Cardiac septum (tissue), 1 donor: ENCODE data around the gene RALGPS1. TPM values are rescaled to one million over a fixed set of nuclear protein-coding genes. Genes with fewer than 3 reads are reported as not detected.

ENCODE experiments used
- DNase-seq: peaks from one replicate; pipeline ENCODE4 v3.0.0-alpha.2; 2020; ENCODE audit warnings: low spot score
- intact Hi-C: fragments of 100-400 bp; cut with DNase I; formaldehyde crosslinking; loops from one replicate; pipeline ENCODE4 v1.14.0; 2022
- total RNA-seq: library from RNA; stranded (reverse); fragmentation: NEBNext Ultra II Directional; extraction: Animal tissue kit (Norgen Biotek cat#: 25700); gene quantifications from one replicate; pipeline ENCODE4 v1.2.1, GENCODE V29; 2021
- donor health status: DM: no; HTN: no; CAD: no.

RALGPS1 gene
- total RNA-seq, 1 donor from 2014 or later, result 21.8 TPM

DNA sequence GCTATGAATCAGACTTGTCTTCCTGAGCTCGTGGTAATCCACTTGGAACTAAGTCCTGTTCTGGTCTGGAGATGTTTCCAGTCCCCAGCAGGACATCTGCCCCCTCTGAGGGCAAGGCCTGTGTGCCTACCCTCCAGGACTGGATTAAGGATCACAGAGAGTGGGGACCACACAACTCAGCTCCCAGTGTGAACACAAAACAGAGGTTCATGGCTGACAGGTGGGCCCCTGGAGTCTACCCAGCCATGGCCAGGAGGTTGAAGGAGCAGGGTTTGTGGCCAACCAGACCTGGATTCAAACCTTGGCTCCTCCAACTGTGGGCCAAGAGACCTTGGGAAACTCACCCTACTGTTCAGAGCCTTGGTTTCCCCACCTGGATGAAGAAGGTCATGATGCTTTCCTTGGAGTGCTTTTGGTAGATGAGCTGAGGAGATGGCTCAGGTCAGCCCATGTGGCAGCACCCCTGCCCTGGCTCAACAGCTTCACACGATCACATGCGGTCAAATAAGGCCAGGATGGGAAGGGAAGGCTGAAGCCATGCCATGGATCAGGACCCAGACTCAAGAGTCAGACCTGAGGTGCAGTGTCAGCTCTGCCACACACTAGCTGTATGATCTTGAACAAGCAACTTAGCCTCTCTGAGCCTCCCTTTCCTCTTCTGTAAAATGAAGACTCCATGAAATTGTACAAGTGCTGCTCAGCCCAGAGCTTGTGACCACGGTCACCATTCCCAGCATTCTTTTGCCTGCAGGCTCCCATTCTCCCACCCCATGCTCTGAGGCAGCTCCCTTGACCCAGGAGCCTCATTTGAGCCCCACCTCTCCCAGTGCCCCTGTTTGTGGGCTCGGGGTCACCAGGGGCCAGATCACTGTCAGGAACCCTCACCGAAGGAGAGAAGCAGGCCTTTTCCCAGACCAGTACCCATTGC, 235.1 kb downstream of the RALGPS1 start:
- no peak for DNase-seq

DNA sequence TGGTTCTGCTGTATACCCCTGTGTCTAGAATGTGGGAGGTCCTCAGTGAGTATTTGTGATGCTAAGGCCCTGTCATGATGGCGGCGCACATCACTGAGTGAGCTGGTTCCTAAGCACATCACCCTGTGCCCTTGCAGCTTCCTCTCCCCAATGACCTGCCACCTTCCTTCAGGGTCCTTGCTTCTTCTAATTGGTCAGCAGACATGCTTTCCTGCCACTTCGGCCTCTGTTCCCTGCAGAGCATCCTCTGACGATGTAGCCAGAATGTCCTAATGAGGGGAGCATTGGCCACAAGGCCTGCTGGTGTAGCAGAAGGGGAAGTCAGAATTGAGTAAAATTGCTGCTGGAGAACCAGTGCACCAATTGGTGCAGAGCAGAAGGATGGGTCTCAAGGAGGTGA, 238.9 kb downstream of the RALGPS1 start:
- intact Hi-C loops, result no loop called here
- DNase-seq, result no peak

More for the DNA sequence above, 235.1 kb downstream of the RALGPS1 start:
- intact Hi-C loops, result no loop called here

DNA sequence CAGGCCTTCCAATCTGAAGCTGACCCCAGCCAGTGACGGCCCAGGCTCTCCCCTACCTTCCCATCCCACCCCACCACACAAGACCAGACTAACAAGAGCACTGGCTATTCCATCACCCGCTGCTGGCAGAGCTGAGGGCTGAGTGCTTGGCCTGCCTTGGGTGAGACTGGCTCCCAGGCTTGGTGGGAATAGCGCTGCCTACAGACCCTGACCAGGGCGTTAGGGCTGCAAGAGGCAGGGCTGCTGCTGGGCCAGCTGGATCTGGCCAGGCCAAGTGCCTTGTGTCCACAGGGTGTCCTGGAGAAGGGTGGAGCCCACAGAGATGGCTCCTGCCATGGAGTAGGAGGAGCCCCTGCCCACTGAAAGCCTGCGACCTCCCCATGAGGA, 239.4 kb downstream of the RALGPS1 start:
- DNase-seq, result no peak

DNA sequence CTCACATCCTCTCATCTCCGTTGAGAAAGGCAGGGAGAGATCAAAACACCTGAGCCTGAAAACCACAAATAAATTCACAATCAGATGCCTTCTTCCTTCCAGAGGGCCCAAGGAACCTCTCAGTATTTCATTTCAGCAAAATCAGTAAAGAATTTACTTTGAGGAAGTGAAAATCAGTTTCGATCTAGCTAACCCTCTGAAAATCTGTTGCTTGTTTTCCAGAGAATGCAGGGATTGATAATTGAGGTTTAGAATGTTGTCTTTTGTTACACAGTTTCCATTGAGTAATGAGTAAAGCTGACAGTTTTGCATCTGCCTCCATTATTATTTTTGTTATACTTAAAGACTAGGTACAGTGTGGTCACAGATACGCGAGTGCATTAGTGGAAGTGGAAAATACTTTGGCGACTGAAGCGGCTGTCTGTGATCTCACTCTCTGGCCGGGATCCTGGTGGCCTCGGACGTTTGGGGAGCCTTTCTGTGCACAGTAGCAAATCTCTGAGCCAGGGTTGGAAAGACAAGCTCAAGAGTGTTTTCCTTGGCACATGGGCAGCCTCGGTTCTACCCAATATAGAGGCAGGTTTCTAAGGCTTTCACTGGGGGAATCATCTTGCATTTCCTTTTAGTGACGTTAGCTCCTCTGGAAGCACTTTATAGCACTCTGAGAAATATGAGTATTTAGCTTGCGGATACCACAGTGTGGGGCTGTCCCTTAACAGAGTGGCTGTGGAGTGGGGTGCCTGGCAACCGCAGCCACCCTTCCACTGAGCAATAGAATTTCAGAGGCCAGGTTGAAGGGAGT, 240.0 kb downstream of the RALGPS1 start:
- intact Hi-C loops, result loop anchor here (2.0 kb wide), 1 partner anchor 132 kb away; no protein-coding TSS in a partner anchor
- DNase-seq, result no peak

More for the DNA sequence above, 239.4 kb downstream of the RALGPS1 start:
- intact Hi-C loops, result loop anchor here (2.0 kb wide), 1 partner anchor 131 kb away; no protein-coding TSS in a partner anchor

DNA sequence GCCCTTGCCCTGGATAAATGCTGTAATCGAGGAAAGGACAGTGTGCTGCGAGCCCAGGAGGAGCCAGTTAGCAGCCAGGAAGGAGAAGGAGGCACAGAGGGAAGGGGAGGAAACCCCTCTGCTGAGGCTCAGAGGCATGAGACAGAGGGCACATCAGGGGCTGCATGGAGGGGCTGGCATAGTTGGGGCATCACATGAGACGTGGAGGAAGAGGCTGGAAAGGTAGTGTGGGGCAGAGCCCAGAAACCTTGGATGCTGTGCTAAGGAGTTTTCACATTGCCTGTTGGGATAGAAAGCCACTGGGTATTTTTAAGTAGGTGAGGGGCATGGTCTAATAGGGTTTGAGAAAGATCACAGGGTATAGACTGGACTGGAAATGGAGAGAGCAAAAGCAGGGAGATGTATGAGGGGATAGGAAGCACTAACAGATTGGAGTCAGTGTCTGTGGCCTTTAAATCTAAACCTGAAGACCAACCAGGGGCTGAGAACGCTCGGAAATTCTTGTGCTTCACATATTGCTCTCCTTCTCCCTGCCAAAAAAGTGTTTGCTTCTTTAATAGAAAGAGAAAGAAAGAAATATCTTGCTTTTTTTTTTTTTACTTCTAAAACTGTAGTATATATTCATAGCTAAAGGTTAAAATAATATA, 240.9 kb downstream of the RALGPS1 start:
- no peak for DNase-seq
- intact Hi-C loops, result loop anchor here (2.0 kb wide), 1 partner anchor 133 kb away; no protein-coding TSS in a partner anchor

DNA sequence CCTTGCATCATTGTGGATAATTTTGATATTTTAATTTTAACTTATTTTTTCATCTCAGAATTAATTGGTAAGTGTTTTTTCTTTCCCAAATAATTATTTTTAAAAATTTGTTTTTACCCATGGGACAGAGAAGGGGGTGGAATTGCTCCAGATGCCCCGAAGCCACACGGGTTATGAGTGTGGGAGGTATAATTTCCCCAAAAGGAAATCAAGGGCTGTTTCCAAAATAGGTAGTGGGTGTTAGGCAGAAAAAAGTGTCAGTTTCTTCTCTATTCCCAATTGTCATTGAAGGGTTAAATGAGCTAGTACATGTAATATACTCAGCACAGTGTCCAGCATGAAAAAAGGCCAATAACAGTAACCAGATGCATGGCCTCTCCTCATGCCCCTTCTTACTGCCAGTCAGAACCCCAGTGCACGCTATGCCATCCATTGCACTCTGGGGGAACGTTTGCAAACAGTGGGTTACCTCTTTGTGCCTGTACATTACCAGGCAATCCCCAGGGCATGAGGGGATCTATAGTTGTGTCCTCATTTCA, 244.3 kb downstream of the RALGPS1 start:
- intact Hi-C loops, result no loop called here
- DNase-seq, result no peak

DNA sequence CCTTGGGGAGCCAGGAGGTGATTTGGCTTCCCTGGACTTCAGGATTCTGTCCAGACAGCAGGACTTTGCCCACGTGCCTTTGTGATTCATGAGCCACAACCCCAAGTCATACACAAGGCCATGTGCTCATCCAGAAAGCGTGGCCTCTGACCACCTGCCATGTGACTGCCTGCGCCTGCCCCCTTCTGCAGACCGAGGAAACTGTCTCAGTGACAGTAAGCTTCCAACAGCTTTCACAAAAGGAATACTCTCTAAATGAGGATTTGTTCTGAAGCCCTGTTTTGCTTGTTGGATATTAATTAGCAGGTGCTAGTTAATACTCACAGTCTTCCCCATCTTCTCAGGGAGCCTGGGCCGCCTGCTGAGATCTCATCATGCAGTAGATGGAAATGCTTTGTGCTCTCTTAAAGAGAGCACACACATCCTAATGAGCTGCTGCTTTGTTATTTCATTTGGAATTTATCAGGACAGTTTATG, 244.8 kb downstream of the RALGPS1 start:
- intact Hi-C loops, result no loop called here
- peak; percentile 41 for DNase-seq

DNA sequence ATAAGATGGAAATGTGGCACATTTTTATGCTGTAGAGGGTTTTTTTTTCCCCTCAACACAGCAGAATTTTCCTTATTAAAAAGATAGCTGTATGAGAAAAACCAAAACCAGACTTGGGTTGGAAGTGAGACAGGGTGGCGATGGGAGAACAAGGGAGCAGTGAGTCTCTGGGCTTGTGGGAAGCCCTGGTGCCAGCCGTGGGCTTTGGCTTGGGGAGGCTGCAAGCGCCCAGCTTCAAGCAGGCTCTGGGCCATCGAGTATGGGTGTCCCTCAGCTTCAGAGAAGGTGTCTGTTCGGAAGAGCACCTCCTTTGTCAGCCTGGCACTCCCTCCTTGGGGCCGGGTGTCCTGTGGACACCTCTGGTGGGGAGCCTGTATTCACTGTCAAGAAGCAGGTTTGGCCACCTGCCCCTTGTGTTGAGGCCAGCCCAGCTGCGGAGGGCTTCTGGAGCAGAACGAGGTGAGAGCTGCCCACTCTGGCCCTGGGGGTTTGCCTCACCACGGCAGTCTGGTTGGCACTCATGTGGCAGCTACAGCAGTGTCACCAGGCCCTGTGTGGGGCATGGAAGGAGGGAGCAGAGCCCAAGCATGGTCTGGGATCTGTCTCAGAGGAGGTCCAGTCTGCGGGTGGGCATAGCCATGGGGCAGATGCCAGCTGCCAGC, 245.5 kb downstream of the RALGPS1 start:
- intact Hi-C loops, result no loop called here
- DNase-seq, result peak; percentile 71

DNA sequence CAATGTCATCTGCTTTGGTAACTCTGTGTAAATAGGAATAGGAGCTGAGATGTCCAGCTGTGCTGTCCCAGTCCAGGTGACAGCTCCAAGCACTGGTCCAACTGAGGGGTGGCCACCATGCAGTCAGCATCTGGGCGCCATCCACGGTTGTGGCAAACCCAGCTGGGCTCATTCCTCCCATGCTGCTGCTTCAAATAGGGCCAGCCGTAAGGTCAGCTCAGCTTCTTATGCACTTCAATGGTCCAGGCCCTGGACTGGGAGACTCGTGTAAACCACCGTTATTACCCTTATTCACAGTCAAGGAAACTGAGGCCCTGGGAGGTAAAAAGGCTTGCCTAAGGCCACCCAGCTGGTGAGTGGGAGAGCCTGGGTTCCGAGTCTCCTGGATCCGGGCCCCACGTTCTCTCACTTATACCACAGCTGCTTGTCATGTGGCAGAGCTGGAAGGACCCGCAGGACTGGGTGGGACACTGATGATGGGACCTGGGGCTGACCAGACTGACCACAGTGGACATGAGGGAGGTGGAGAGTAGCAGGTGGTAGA, 246.6 kb downstream of the RALGPS1 start:
- DNase-seq, result peak; percentile 67
- intact Hi-C loops, result no loop called here

DNA sequence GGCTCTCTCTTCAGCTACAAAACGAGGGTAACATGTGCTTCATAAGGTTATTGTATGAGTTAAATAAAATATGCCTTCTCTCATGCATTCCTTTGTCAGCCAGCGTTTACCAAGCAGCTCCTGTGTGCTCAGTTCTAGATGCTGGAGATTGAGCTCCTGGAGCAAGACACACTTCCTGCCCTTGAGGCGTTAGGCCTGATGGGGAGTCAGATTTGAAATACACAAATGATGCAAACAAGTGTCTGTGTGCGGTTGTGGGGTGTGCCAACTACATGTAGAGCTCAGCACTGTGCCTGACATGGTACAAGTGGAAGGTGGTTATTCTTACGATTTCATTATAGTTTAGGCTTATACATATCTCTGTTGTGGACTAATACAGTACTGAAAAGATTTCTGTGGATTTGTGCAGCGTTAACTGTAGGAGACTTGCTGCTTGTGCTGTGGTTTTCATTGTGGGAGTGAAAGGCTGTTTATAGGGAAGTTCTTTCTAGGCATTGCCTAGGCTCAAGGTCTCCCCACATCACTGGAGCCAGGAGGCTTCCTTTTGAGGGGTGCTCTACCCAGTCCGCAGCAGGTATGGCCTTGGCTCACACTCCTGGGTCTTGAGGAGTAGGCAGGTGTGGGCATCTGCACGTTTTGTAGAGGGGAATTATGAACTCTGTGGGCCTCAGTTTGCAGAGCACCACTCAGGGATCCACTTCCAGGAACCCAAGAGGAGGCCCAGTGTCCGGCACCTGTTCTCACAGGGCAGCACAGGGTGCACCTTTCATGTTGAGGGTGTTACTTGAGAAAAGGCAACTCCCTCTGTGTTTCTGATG, 247.7 kb downstream of the RALGPS1 start:
- DNase-seq, result peak; percentile 55
- intact Hi-C loops, result no loop called here

DNA sequence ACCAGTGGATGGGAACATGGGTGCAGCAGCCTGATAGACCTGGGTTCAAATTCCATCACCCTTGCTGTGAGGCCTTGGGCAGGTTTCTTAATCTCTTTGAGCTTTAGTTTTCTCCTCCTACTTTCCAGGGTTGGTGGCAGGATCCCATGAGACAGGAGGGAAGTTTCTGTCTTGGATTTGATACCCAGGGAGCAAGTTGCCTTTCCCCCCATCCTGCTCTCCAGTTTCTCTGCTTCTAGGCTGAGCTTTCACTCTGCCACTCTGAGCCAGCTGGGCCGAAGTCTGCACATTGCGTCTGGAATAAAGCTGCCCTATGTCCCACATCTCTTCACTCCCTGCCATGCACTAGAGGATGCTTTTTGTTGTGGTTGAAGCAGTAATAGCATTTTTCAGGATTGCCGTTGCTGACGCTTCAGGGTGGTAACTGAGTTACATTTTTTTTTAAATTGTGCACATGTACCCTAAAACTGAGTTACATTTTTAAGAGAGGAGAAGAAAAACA, 248.3 kb downstream of the RALGPS1 start:
- intact Hi-C loops, result no loop called here
- peak; percentile 43 for DNase-seq

DNA sequence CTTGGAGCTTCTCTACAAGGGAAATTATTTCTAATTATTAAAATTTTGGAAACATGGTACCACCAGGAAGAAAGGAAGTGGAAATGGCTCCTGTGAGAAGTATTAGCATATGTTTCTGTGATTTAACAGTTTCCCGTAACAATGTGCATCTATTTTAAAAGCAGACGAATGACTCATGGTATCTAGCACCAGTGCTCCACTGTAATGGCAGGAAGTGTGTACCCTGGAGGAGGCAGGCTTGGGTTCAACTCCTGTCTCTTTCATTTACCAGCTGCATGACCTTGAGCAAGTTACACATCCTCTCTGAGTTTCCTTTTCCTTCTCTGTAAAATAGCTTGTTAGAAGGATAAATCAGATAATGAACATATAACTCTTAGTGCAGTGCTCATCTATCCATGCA, 248.8 kb downstream of the RALGPS1 start:
- peak; percentile 68 for DNase-seq
- intact Hi-C loops, result no loop called here

DNA sequence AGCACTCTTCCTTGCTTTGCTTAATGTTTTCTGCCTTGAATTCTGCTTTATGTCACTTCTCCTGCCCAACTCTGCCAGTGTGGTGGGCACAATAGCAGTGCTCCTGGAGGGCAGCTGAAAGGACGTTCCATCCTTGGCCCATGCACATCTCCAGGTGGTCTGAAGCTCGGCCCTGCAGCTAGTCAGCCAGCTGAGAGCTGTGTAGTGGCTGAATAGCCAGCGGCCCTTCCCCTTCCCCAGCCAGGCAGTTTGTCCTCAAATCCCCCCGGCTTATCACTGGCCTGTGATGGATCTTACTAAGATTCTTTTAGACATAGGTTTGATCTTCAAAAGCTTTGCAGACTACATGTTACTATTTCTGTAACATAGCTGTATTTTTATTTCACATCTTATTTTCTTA, 250.5 kb downstream of the RALGPS1 start:
- DNase-seq, result no peak

DNA sequence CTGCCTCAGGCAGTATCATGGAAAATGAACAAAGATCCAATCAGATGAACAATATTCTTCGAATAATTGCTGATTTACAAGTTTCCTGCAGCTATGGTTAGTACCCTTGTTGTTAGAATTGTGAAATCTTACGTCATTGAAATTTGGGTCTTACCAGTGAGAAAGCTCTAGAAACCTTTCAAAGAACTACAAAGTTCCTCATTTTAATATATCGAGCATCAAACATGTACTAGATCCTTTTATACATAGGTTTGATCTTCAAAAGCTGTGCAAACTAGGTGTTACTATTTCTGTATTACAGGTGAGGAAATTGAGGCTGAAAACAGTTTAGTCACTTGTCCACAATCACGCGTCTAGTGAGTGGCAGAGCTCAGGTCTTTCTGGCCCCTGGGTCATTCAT, 251.5 kb downstream of the RALGPS1 start:
- intact Hi-C loops, result loop anchor here (2.0 kb wide), 1 partner anchor 17 kb away; no protein-coding TSS in a partner anchor
- DNase-seq, result no peak

More for the DNA sequence above, 250.5 kb downstream of the RALGPS1 start:
- intact Hi-C loops, result no loop called here

DNA sequence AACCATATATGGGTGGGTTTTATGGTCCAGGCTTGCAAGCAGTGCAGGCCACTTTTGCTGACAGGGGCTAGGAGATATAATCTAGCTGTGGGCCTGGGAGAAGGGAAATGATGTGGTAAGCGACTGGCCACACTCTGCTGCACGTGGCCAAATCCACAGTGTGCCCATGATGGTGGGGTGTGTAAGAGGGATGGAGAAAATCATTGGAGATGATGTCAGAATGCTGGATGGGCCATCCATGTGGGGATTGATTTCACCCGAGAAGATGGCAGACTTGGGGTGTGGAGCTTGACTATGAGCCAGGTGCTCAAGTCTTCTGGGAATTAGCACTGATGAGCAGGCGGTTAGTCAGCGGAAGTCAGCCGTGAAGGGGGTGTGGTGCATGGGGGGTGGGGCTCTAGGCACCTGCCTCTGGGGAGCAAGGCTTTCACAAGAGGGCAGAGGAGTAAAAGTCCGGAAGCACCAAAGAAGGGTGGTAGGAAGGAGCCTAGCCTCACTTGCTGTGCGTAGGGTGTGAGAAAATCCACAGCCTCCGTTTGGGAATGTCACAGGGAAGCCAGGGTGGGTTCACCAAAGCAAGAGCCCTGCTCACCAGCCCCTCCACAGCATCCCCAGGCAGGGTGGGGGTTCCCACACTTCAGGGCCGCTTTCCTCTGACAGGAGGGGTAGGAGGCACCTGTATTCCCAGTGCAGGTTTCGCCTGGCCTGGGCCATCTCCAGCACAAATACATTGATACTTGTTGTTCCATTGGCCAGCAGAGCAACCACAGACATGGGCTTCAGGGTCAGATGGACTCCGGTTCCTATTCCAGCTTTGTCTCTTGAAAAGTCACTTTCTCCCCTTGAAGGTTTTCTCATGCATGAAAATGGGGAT, 252.3 kb downstream of the RALGPS1 start:
- intact Hi-C loops, result loop anchor here (2.0 kb wide), 1 partner anchor 16 kb away; no protein-coding TSS in a partner anchor
- DNase-seq, result no peak

DNA sequence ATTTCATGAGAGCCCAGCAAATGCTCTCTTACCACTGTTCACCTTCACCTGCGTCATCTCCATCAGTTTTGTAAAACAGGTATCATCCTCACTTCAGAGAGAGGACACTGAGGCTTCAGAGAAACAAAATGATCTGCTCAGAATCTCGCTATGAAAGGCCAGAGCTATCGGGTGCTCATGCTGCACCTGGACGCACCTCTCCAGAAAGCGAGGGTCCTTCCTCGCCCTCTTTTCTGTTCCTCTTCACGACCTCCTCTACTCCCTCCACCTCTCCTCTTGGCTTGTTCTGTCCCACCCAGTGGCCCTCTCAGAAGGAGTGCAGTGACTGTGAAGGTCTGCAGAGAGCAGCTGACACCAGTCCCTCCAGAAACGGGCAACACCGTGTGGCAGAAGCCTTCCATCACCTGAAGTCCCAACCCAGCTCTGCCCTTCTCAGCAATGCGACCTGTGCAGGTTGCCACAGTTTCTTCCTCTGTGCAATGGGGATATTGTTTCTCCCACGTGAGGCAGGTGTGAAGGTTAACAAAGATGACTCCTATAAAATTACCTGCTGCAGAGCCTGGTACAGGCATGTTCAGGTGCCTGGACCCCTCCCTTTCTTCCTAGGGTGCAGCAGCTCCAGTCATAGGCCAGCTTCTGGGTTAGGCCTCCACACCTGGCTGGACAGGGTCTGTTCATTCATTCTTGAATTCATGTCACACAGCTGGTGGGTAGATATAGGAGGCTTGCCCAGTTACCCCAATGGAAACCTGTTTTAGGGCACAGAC, 253.2 kb downstream of the RALGPS1 start:
- no peak for DNase-seq
- intact Hi-C loops, result loop anchor here (2.0 kb wide), 1 partner anchor 15 kb away; no protein-coding TSS in a partner anchor
